RWPE2 (cell line): ENCODE measurements around the gene CRTC2.

Experiments used
- ATAC-seq: fragments of 200-7000 bp; cut with Tn5 transposase; 3 replicates; pipeline ENCODE4 v1.9.1; 2021; ENCODE audit warnings: low read depth
- DNase-seq: peaks from one replicate; pipeline ENCODE4 v3.0.0-alpha.2; 2020; ENCODE audit warnings: low spot score
- H3K27ac ChIP-seq: fragments of 450-650 bp; 2 replicates; pipeline ENCODE4 v1.5.1; 2017; ENCODE audit warnings: mild to moderate bottlenecking; ENCODE audit not compliant: poor library complexity, severe bottlenecking
- H3K27me3 ChIP-seq: fragments of 250-450 bp; sonication (Bioruptor Pico); 2 replicates; pipeline ENCODE4 v1.5.1; 2021; ENCODE audit warnings: mild to moderate bottlenecking, moderate library complexity; ENCODE audit not compliant: insufficient read depth, poor library complexity, severe bottlenecking
- H3K36me3 ChIP-seq: fragments of 250-450 bp; sonication (Bioruptor Pico); 2 replicates; pipeline ENCODE4 v1.5.1; 2020; ENCODE audit warnings: low read depth, mild to moderate bottlenecking, moderate library complexity
- H3K4me1 ChIP-seq: fragments of 250-450 bp; sonication (Bioruptor Pico); 2 replicates; pipeline ENCODE4 v1.5.1; 2021; ENCODE audit warnings: mild to moderate bottlenecking, moderate library complexity; ENCODE audit not compliant: insufficient read depth, poor library complexity, severe bottlenecking
- H3K4me3 ChIP-seq: fragments of 250-450 bp; sonication (Bioruptor Pico); 2 replicates; pipeline ENCODE4 v1.5.1; 2021; ENCODE audit warnings: mild to moderate bottlenecking, moderate library complexity; ENCODE audit not compliant: severe bottlenecking
- H3K9me3 ChIP-seq: fragments of 250-450 bp; sonication (Bioruptor Pico); 2 replicates; pipeline ENCODE4 v1.5.1; 2021; ENCODE audit warnings: mild to moderate bottlenecking, moderate library complexity; ENCODE audit not compliant: severe bottlenecking
- CTCF ChIP-seq: fragments of 450-650 bp; IDR thresholded peaks from one replicate; pipeline ENCODE4 v1.5.1; 2017; ENCODE audit warnings: mild to moderate bottlenecking, moderate library complexity; ENCODE audit not compliant: poor library complexity, severe bottlenecking

CRTC2 gene

GRCh38 chr1:153967107-153967999 is 8.9 kb upstream of the CRTC2 start, which contains the start of gene CREB3L4:
TSS of gene CREB3L4 (plus strand) at chr1:153967902. CDS start at chr1:153968526, 624 bp downstream.
- H3K4me3 ChIP-seq = peak within 1 kb of the TSS; percentile 44
- no peaks in the 10 kb centered on the region for H3K27me3 ChIP-seq
- DNase-seq = peak; percentile 97
- H3K4me1 ChIP-seq = peaks cover 11% of the 10 kb centered on the region
- peak within 1 kb of the TSS; percentile 74 for H3K27ac ChIP-seq
- no peaks in the 10 kb centered on the region for H3K36me3 ChIP-seq
- H3K9me3 ChIP-seq = no peaks in the 10 kb centered on the region
- TF ChIP-seq CTCF = peak; percentile 53
- peak; percentile 80 for ATAC-seq

GRCh38 chr1:153963850-153964331 is 5.5 kb upstream of the CRTC2 start:
- TF ChIP-seq CTCF = no peak
- peak; percentile 90 for DNase-seq
- Histone ChIP-seq H3K4me3 (peak overlapping the region; percentile 54), H3K9me3 (no peaks in the 10 kb centered on the region), H3K27ac (peak overlapping the region; percentile 92), H3K36me3 (peaks cover 18% of the 10 kb centered on the region), H3K4me1 (peaks cover 11% of the 10 kb centered on the region), H3K27me3 (no peaks in the 10 kb centered on the region)
- peak; percentile 47 for ATAC-seq

- DNase-seq (peak; percentile 99), ATAC-seq (peak; percentile 52)
- peaks cover 11% of the 10 kb centered on the region for H3K4me1 ChIP-seq
- peak within 1 kb of the TSS; percentile 54 for H3K4me3 ChIP-seq
- no peaks in the 10 kb centered on the region for H3K9me3 ChIP-seq
- H3K27ac ChIP-seq = peak within 1 kb of the TSS; percentile 92
- no peaks in the 10 kb centered on the region for H3K27me3 ChIP-seq
- H3K36me3 ChIP-seq = peaks cover 18% of the 10 kb centered on the region
- no peak for TF ChIP-seq CTCF
Measured at GRCh38 chr1:153963030-153963849, 4.8 kb upstream of the CRTC2 start, which contains the start of gene SLC39A1. TSS of gene SLC39A1 (minus strand) at chr1:153963537. CDS start at chr1:153962715, 822 bp downstream.

GRCh38 chr1:153962088-153963029 is 3.9 kb upstream of the CRTC2 start:
- no peaks in the 10 kb centered on the region for H3K27me3 ChIP-seq
- peaks cover 11% of the 10 kb centered on the region for H3K4me1 ChIP-seq
- peaks cover 18% of the 10 kb centered on the region for H3K36me3 ChIP-seq
- H3K9me3 ChIP-seq = no peaks in the 10 kb centered on the region
- DNase-seq (no peak), ATAC-seq (no peak)
- H3K27ac ChIP-seq = peak overlapping the region; percentile 92
- no peak for TF ChIP-seq CTCF
- H3K4me3 ChIP-seq = peak overlapping the region; percentile 54
